Measurements from ENCODE around the gene MPG. TPM values are rescaled to one million over a fixed set of nuclear protein-coding genes. Genes with fewer than 3 reads are reported as not detected.

The MPG gene
- total and polyA plus RNA-seq, 2 donors (not counting 1 experiment from before 2014, with no cell fraction given): 59.6 to 66.4 TPM

GRCh38 chr16:36336-36984 lies 41.6 kb upstream of the MPG start:
- H3K36me3 ChIP-seq (replicated peaks in 1 of 2; ENCODE audit: control extremely low read depth in 1 of 2, control insufficient read depth in 1 of 2, extremely low read depth in 1 of 2, insufficient read depth in 2 of 2, low read length in 1 of 2): peaks cover 0 to 3% of the 10 kb centered on the region in 2 experiments
- H3K4me1 Mint-ChIP-seq: peaks cover 74% of the 10 kb centered on the region
- 76% methylated on average over 14 of the region's 15 CpGs for WGBS (ENCODE audit: insufficient coverage)

DNA sequence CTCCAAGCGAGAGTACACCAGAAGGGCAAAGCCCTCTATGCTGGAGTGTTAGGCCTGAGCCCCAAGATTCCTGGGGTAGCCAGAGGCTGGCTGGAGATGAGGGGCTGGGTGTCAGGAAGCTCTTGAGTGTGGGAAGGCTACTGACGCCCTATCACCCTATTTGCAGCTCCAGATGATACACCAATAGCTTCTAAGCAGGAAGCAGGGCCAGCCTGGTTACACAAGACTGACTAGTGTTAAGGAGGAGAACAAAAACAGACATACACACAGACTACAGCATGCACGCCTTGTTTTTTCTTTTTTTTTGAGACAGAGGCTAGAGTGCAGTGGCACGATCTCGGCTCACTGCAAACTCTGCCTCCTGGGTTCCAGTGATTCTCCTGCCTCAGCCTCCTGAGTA lies 40.5 kb upstream of the MPG start:
- CTCF ChIA-PET: interaction anchor here (0.9 to 4.5 kb wide), 3 partner anchors 16 to 59 kb away, joined by 6 to 35 read pairs (median 9); partner anchors contain the start of genes POLR3K and SNRNP25
- Histone ChIP-seq H3K4me1 (ENCODE audit: control insufficient read depth in 2 of 2, insufficient read depth in 2 of 2, low read length in 2 of 2) (peaks cover 66 to 77% of the 10 kb centered on the region in 2 donors), H3K36me3 (replicated peaks in 1 of 2; ENCODE audit: control extremely low read depth in 1 of 2, control insufficient read depth in 1 of 2, extremely low read depth in 1 of 2, insufficient read depth in 2 of 2, low read length in 1 of 2) (peaks cover 0 to 13% of the 10 kb centered on the region in 2 experiments), H3K79me2 (ENCODE audit: control insufficient read depth, insufficient read depth, low read length) (peaks cover 64% of the 10 kb centered on the region), H3K4me3 (ENCODE audit: control extremely low read depth in 1 of 5, extremely low read depth in 1 of 5, insufficient read depth in 1 of 5, low read depth in 2 of 5, low read length in 4 of 5) (peak overlapping the region in 3 of 5 experiments; percentile 3 to 20 (median 15)), H3K9ac (ENCODE audit: low read length) (peak overlapping the region; percentile 51), H2AFZ (ENCODE audit: insufficient read depth, low read depth, low read length, poor library complexity, severe bottlenecking) (peak overlapping the region; percentile 40), H3K27ac (ENCODE audit: low read length in 2 of 2) (peak overlapping the region; percentile 91 to 99), H4K20me1 (ENCODE audit: control insufficient read depth, insufficient read depth, low read length, poor library complexity, severe bottlenecking) (no peaks in the 10 kb centered on the region), H3K4me2 (replicated peaks; ENCODE audit: low read depth, low read length, poor library complexity, severe bottlenecking) (peak overlapping the region; percentile 68), H3K27me3 (replicated peaks in 1 of 4; ENCODE audit: control extremely low read depth in 1 of 4, control insufficient read depth in 3 of 4, insufficient read depth in 4 of 4, low read length in 3 of 4) (no peaks in the 10 kb centered on the region), H3K9me3 (ENCODE audit: control extremely low read depth in 1 of 3, control insufficient read depth in 2 of 3, insufficient read depth in 1 of 3, low read length in 2 of 3) (no peaks in the 10 kb centered on the region)
- DNase-seq (peak; percentile 71), ATAC-seq (ENCODE audit: low read depth) (peak; percentile 29)
- WGBS (ENCODE audit: insufficient coverage): 30% methylated on average over 4 of the region's 5 CpGs
- peak overlapping the region; percentile 75 for H3K4me3 Mint-ChIP-seq
- H3K27ac Mint-ChIP-seq: peak overlapping the region; percentile 94
- H3K4me1 Mint-ChIP-seq: peaks cover 79% of the 10 kb centered on the region
- intact Hi-C loops (cut with micrococcal nuclease): no loop called here
- H3K9me3 Mint-ChIP-seq (ENCODE audit: insufficient read depth): no peaks in the 10 kb centered on the region
- H3K27me3 Mint-ChIP-seq: no peaks in the 10 kb centered on the region
- POLR2A ChIA-PET: no interaction called here
- TF ChIP-seq EZH2 (IDR thresholded peaks at IDR 0.05; ENCODE audit: borderline replicate concordance, insufficient read depth, low read depth, low read length, poor library complexity, severe bottlenecking): no peak
- TF ChIP-seq, protein P1, sequence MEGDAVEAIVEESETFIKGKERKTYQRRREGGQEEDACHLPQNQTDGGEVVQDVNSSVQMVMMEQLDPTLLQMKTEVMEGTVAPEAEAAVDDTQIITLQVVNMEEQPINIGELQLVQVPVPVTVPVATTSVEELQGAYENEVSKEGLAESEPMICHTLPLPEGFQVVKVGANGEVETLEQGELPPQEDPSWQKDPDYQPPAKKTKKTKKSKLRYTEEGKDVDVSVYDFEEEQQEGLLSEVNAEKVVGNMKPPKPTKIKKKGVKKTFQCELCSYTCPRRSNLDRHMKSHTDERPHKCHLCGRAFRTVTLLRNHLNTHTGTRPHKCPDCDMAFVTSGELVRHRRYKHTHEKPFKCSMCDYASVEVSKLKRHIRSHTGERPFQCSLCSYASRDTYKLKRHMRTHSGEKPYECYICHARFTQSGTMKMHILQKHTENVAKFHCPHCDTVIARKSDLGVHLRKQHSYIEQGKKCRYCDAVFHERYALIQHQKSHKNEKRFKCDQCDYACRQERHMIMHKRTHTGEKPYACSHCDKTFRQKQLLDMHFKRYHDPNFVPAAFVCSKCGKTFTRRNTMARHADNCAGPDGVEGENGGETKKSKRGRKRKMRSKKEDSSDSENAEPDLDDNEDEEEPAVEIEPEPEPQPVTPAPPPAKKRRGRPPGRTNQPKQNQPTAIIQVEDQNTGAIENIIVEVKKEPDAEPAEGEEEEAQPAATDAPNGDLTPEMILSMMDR (IDR thresholded peaks at IDR 0.05): no peak

More at GRCh38 chr16:36336-36984, 41.6 kb upstream of the MPG start:
- intact Hi-C loops (cut with micrococcal nuclease): no loop called here
- POLR2A ChIA-PET: no interaction called here
- Mint-ChIP-seq H3K27me3 (no peaks in the 10 kb centered on the region), H3K9me3 (ENCODE audit: insufficient read depth) (no peaks in the 10 kb centered on the region), H3K4me3 (peak overlapping the region; percentile 92), H3K27ac (peak overlapping the region; percentile 94)
- H4K20me1 ChIP-seq (ENCODE audit: control insufficient read depth, insufficient read depth, low read length, poor library complexity, severe bottlenecking): no peaks in the 10 kb centered on the region
- no peak overlapping the region for H3K4me3 ChIP-seq (ENCODE audit: control extremely low read depth in 1 of 5, extremely low read depth in 1 of 5, insufficient read depth in 1 of 5, low read depth in 2 of 5, low read length in 4 of 5)
- H3K4me1 ChIP-seq (ENCODE audit: control insufficient read depth in 2 of 2, insufficient read depth in 2 of 2, low read length in 2 of 2): peaks cover 66 to 71% of the 10 kb centered on the region in 2 donors
- ATAC-seq (ENCODE audit: low read depth) (no peak), DNase-seq (no peak)
- peak overlapping the region; percentile 91 to 99 for H3K27ac ChIP-seq (ENCODE audit: low read length in 2 of 2)
- no peak overlapping the region for H3K9ac ChIP-seq (ENCODE audit: low read length)
- TF ChIP-seq, protein P1 (IDR thresholded peaks at IDR 0.05): no peak
- TF ChIP-seq EZH2 (IDR thresholded peaks at IDR 0.05; ENCODE audit: borderline replicate concordance, insufficient read depth, low read depth, low read length, poor library complexity, severe bottlenecking): no peak
- H3K4me2 ChIP-seq (replicated peaks; ENCODE audit: low read depth, low read length, poor library complexity, severe bottlenecking): peak overlapping the region; percentile 89
- H2AFZ ChIP-seq (ENCODE audit: insufficient read depth, low read depth, low read length, poor library complexity, severe bottlenecking): no peak overlapping the region
- no peaks in the 10 kb centered on the region for H3K27me3 ChIP-seq (replicated peaks in 1 of 4; ENCODE audit: control extremely low read depth in 1 of 4, control insufficient read depth in 3 of 4, insufficient read depth in 4 of 4, low read length in 3 of 4)
- H3K9me3 ChIP-seq (ENCODE audit: control extremely low read depth in 1 of 3, control insufficient read depth in 2 of 3, insufficient read depth in 1 of 3, low read length in 2 of 3): no peaks in the 10 kb centered on the region
- CTCF ChIA-PET: interaction anchor here (1.1 to 4.5 kb wide), 2 partner anchors 29 to 60 kb away, joined by 9 to 35 read pairs; no protein-coding TSS in a partner anchor
- H3K79me2 ChIP-seq (ENCODE audit: control insufficient read depth, insufficient read depth, low read length): peaks cover 54% of the 10 kb centered on the region
